Measurements from ENCODE around the gene ZBTB20.

DNA sequence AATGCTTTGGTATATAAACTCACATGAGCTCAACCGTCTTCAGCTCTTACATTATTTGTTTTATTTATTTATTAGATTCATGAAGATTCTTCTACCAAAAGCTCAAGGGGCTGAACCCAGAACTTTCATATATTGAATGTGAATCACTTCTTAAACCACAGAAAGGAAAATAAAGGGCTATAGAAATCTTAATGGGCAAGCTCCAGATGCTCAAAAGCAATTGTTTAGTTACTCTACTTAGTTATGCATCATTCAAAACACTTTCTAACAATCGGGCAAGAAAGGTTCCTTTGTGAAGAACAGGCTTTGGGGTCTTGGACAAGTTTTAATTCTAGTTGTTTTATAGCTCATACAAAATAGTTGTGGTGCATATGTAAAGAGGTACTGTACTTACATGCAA, 473.1 kb downstream of the ZBTB20 start:
- TF ChIP-seq, protein P1, sequence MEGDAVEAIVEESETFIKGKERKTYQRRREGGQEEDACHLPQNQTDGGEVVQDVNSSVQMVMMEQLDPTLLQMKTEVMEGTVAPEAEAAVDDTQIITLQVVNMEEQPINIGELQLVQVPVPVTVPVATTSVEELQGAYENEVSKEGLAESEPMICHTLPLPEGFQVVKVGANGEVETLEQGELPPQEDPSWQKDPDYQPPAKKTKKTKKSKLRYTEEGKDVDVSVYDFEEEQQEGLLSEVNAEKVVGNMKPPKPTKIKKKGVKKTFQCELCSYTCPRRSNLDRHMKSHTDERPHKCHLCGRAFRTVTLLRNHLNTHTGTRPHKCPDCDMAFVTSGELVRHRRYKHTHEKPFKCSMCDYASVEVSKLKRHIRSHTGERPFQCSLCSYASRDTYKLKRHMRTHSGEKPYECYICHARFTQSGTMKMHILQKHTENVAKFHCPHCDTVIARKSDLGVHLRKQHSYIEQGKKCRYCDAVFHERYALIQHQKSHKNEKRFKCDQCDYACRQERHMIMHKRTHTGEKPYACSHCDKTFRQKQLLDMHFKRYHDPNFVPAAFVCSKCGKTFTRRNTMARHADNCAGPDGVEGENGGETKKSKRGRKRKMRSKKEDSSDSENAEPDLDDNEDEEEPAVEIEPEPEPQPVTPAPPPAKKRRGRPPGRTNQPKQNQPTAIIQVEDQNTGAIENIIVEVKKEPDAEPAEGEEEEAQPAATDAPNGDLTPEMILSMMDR (IDR thresholded peaks at IDR 0.05; ENCODE audit: low read length): no peak
- no peak for TF ChIP-seq EZH2phosphoT487 (IDR thresholded peaks at IDR 0.05; ENCODE audit: low read length)
- no peak for TF ChIP-seq EZH2 (optimal IDR thresholded peaks at IDR 0.05; ENCODE audit: low read depth, low read length)

Measured in MM.1S (cell line).